ENCODE data around the gene CELA2B. TPM values are rescaled to one million over a fixed set of nuclear protein-coding genes. Genes with fewer than 3 reads are reported as not detected.

Gene CELA2B
- total and polyA plus RNA-seq, 2 of the 8 experiments (the other 6 are each of a cell fraction or from before 2014, with no cell fraction given): not detected

DNA sequence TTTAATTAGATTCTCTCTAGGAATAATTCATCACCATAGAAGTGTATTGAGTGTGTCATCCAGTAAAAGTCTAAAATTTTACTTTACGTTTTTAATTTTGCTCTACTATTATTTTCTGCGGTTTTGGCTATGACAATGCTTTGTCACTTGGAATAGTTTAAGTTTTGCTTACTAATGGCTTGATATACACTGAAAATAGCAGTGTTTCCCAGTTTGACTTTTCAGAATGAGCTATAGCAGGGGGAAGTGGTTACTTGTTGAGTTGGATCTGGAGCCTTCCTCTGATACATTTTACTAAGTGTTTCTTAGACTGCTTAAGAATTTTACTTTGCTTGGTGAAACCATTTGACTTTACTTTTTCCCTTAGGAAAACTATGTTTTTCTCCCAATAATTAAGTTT, 55.8 kb downstream of the CELA2B start:
- Histone ChIP-seq H3K27ac (ENCODE audit: low read depth, low read length) (no peak overlapping the region), H3K23ac (ENCODE audit: insufficient read length) (no peak overlapping the region), H2BK15ac (ENCODE audit: low read length) (no peak overlapping the region), H3K4me3 (ENCODE audit: extremely low read depth in 1 of 4, insufficient read depth in 2 of 4, low read depth in 3 of 4, low read length in 4 of 4) (no peak overlapping the region), H3K4ac (replicated peaks; ENCODE audit: insufficient read length, low read depth, low read length) (no peak overlapping the region), H2AK5ac (ENCODE audit: low read depth, low read length) (no peak overlapping the region), H4K5ac (ENCODE audit: insufficient read length, low read depth, low read length) (no peak overlapping the region), H2BK120ac (replicated peaks; ENCODE audit: low read depth, low read length) (no peak overlapping the region), H3K79me1 (ENCODE audit: low read depth, low read length) (no peaks in the 10 kb centered on the region), H3K27me3 (replicated peaks in 1 of 4; ENCODE audit: control insufficient read depth in 3 of 4, extremely low read depth in 1 of 4, insufficient read depth in 3 of 4, low read length in 3 of 4) (no peaks in the 10 kb centered on the region), H3K18ac (ENCODE audit: extremely low read depth, low read length) (no peak overlapping the region), H4K8ac (ENCODE audit: extremely low read depth, insufficient read depth, low read length) (no peak overlapping the region), H3K14ac (ENCODE audit: insufficient read length) (no peak overlapping the region), H3K9me3 (ENCODE audit: insufficient read depth in 2 of 2, low read depth in 1 of 2, low read length in 1 of 2) (no peaks in the 10 kb centered on the region), H4K20me1 (replicated peaks in 1 of 2; ENCODE audit: control insufficient read depth in 1 of 2, insufficient read depth in 2 of 2, low read length in 2 of 2) (peaks cover 0 to 1% of the 10 kb centered on the region in 2 experiments), H3K56ac (replicated peaks; ENCODE audit: insufficient read length, low read depth, low read length) (no peak overlapping the region), H2BK20ac (ENCODE audit: low read length) (no peak overlapping the region), H3K79me2 (ENCODE audit: control insufficient read depth in 1 of 2, insufficient read depth in 2 of 2, low read length in 2 of 2) (peaks cover 0 to 24% of the 10 kb centered on the region in 2 experiments; a peak in 2 of 4 replicates), H4K91ac (replicated peaks; ENCODE audit: insufficient read length, low read length) (no peak overlapping the region), H3K4me2 (ENCODE audit: insufficient read depth in 1 of 2, low read depth in 2 of 2, low read length in 2 of 2) (no peak overlapping the region), H3K36me3 (ENCODE audit: control insufficient read depth in 2 of 4, insufficient read depth in 4 of 4, low read length in 3 of 4) (peaks cover 0 to 38% (median 7%) of the 10 kb centered on the region in 4 experiments; a peak in 6 of 8 replicates), H2BK12ac (ENCODE audit: low read depth, low read length) (no peak overlapping the region), H3K9ac (replicated peaks in 1 of 4; ENCODE audit: extremely low read depth in 1 of 4, low read depth in 3 of 4, low read length in 3 of 4) (no peak overlapping the region), H2BK5ac (ENCODE audit: low read depth, low read length) (no peak overlapping the region), H2AFZ (ENCODE audit: low read length) (no peak overlapping the region), H3K4me1 (replicated peaks in 1 of 4; ENCODE audit: control insufficient read depth in 3 of 4, insufficient read depth in 4 of 4, low read length in 3 of 4) (no peaks in the 10 kb centered on the region; a peak in 2 of 7 replicates), H3K23me2 (ENCODE audit: low read depth, low read length) (no peaks in the 10 kb centered on the region)
- DNase-seq (ENCODE audit: low read depth in 1 of 2, low spot score in 2 of 2) (no peak), FAIRE-seq (no peak)
- ChIA-PET CTCF (ENCODE audit: partially characterized antibody) (interaction anchor here (1.4 kb wide), 1 partner anchor 48 kb away, joined by 6 read pairs; no protein-coding TSS in a partner anchor), POLR2A (ENCODE audit: partially characterized antibody) (interaction anchor here (0.6 kb wide), 2 partner anchors 15 to 317 kb away, joined by 3 to 4 read pairs; no protein-coding TSS in a partner anchor)
- 97% methylated on average over 2 of the region's 2 CpGs; no CpG with 5 or more reads in 1 of the 2 experiments for WGBS, 2 experiments (ENCODE audit: extremely low coverage in 1 of 2, insufficient coverage in 1 of 2, insufficient read length in 1 of 2, insufficient replicate concordance in 2 of 2, low coverage in 1 of 2, low lambda C conversion rate in 2 of 2, missing lambda C conversion rate in 1 of 2)
- TF ChIP-seq PHF8 (conservative IDR thresholded peaks at IDR 0.05; ENCODE audit: low read depth, low read length): no peak
- TF ChIP-seq CTBP2 (IDR thresholded peaks at IDR 0.05; ENCODE audit: borderline replicate concordance, insufficient read depth, insufficient read length, low read length): no peak
- TF ChIP-seq NRF1 (IDR thresholded peaks at IDR 0.05; ENCODE audit: low read depth, low read length): no peak
- TF ChIP-seq ASH2L (IDR thresholded peaks at IDR 0.05; ENCODE audit: low read length): no peak

All from H1 (cell line).